Measurements from ENCODE around the gene RPL35. TPM values are rescaled to one million over a fixed set of nuclear protein-coding genes. Genes with fewer than 3 reads are reported as not detected.

Gene RPL35
- total RNA-seq, 4 donors from 2014 or later: 2,721 to 5,210 (median 3,159) TPM

- intact Hi-C loops (cut with DNase I; ENCODE audit: low total_unique reads): no loop called here
- WGBS, 2 donors: 37 to 40% methylated on average over 7 of the region's 7 CpGs
- TF ChIP-seq CTCF (IDR thresholded peaks at IDR 0.05) (no peak), POLR2A (IDR thresholded peaks at IDR 0.05) (no peak)
- no peak overlapping the region for H3K4me3 ChIP-seq (ENCODE audit: low read depth, poor library complexity, severe bottlenecking)
- DNase-seq (ENCODE audit: low spot score in 2 of 2): peak in 1 of 2 donors; percentile 54
These were observed 1.7 kb upstream of the RPL35 start for GRCh38 chr9:124863371-124863871.

- DNase-seq (ENCODE audit: low spot score in 2 of 2): no peak
- TF ChIP-seq CTCF (IDR thresholded peaks at IDR 0.05): no peak
- peak overlapping the region; percentile 54 for H3K4me3 ChIP-seq (ENCODE audit: low read depth, poor library complexity, severe bottlenecking)
- intact Hi-C loops (cut with DNase I; ENCODE audit: low total_unique reads): no loop called here
- WGBS, 2 donors: 9 to 19% methylated on average over 6 to 12 of the region's 12 CpGs
These were observed 995 bp downstream of the RPL35 start for GRCh38 chr9:124860582-124861341.

GRCh38 chr9:124859803-124860581 is 1.8 kb downstream of the RPL35 start:
- TF ChIP-seq POLR2A (IDR thresholded peaks at IDR 0.05): no peak
- no peak for TF ChIP-seq CTCF (IDR thresholded peaks at IDR 0.05)
- H3K4me3 ChIP-seq (ENCODE audit: low read depth, poor library complexity, severe bottlenecking): no peak overlapping the region
- WGBS, 2 donors: 48 to 52% methylated on average over 10 of the region's 10 CpGs
- DNase-seq (ENCODE audit: low spot score in 2 of 2): no peak
- intact Hi-C loops (cut with DNase I; ENCODE audit: low total_unique reads): no loop called here

GRCh38 chr9:124858330-124859046 is 3.3 kb downstream of the RPL35 start:
- intact Hi-C loops (cut with DNase I; ENCODE audit: low total_unique reads): no loop called here
- no peak for TF ChIP-seq CTCF (IDR thresholded peaks at IDR 0.05)
- TF ChIP-seq POLR2A (IDR thresholded peaks at IDR 0.05): no peak
- 61 to 67% methylated on average over 9 of the region's 9 CpGs for WGBS, 2 donors
- H3K4me3 ChIP-seq (ENCODE audit: low read depth, poor library complexity, severe bottlenecking): no peak overlapping the region
- DNase-seq (ENCODE audit: low spot score in 2 of 2): no peak

GRCh38 chr9:124857533-124858162 is 4.1 kb downstream of the RPL35 start:
- no peak for DNase-seq (ENCODE audit: low spot score in 2 of 2)
- intact Hi-C loops (cut with DNase I; ENCODE audit: low total_unique reads): no loop called here
- WGBS, 2 donors: 86 to 87% methylated on average over 23 to 24 of the region's 24 CpGs
- TF ChIP-seq CTCF (IDR thresholded peaks at IDR 0.05) (no peak), POLR2A (IDR thresholded peaks at IDR 0.05) (no peak)
- no peak overlapping the region for H3K4me3 ChIP-seq (ENCODE audit: low read depth, poor library complexity, severe bottlenecking)

All from lower leg skin (tissue), 4 donors.